ENCODE measurements around the gene ESYT2.

ESYT2 gene

GRCh38 chr7:158763454-158764033, 65.8 kb downstream of the ESYT2 start:
- no peak for DNase-seq (ENCODE audit: low spot score)

GRCh38 chr7:158761945-158762344, 67.4 kb downstream of the ESYT2 start:
- no peak for DNase-seq (ENCODE audit: low spot score)

GRCh38 chr7:158760936-158761335, 68.4 kb downstream of the ESYT2 start:
- no peak for DNase-seq (ENCODE audit: low spot score)

GRCh38 chr7:158760445-158760764, 68.9 kb downstream of the ESYT2 start:
- no peak for DNase-seq (ENCODE audit: low spot score)

GRCh38 chr7:158759749-158760444, 69.4 kb downstream of the ESYT2 start:
- DNase-seq (ENCODE audit: low spot score) = no peak

GRCh38 chr7:158759245-158759614, 70.1 kb downstream of the ESYT2 start:
- DNase-seq (ENCODE audit: low spot score) = no peak

GRCh38 chr7:158758586-158759244, 70.6 kb downstream of the ESYT2 start:
- no peak for DNase-seq (ENCODE audit: low spot score)

- no peak for DNase-seq (ENCODE audit: low spot score)
Measured at GRCh38 chr7:158757404-158757989, 71.8 kb downstream of the ESYT2 start.

- no peak for DNase-seq (ENCODE audit: low spot score)
Measured at GRCh38 chr7:158754746-158755444, 74.4 kb downstream of the ESYT2 start.

- no peak for DNase-seq (ENCODE audit: low spot score)
Measured at GRCh38 chr7:158753900-158754299, 75.4 kb downstream of the ESYT2 start.

GRCh38 chr7:158751751-158752150, 77.6 kb downstream of the ESYT2 start:
- no peak for DNase-seq (ENCODE audit: low spot score)

- no peak for DNase-seq (ENCODE audit: low spot score)
Measured at GRCh38 chr7:158751199-158751598, 78.1 kb downstream of the ESYT2 start.

- no peak for DNase-seq (ENCODE audit: low spot score)
Measured at GRCh38 chr7:158750702-158751101, 78.6 kb downstream of the ESYT2 start.

- DNase-seq (ENCODE audit: low spot score) = no peak
Measured at GRCh38 chr7:158749396-158749795, 79.9 kb downstream of the ESYT2 start.

GRCh38 chr7:158748335-158748734, 81.0 kb downstream of the ESYT2 start:
- no peak for DNase-seq (ENCODE audit: low spot score)

GRCh38 chr7:158747408-158747807, 81.9 kb downstream of the ESYT2 start:
- no peak for DNase-seq (ENCODE audit: low spot score)

- no peak for DNase-seq (ENCODE audit: low spot score)
Measured at GRCh38 chr7:158746957-158747356, 82.4 kb downstream of the ESYT2 start.

GRCh38 chr7:158745057-158745715, 84.1 kb downstream of the ESYT2 start:
- no peak for DNase-seq (ENCODE audit: low spot score)

GRCh38 chr7:158744070-158744469, 85.2 kb downstream of the ESYT2 start:
- DNase-seq (ENCODE audit: low spot score) = no peak

- no peak for DNase-seq (ENCODE audit: low spot score)
Measured at GRCh38 chr7:158743219-158743618, 86.1 kb downstream of the ESYT2 start.

- DNase-seq (ENCODE audit: low spot score) = no peak
Measured at GRCh38 chr7:158742065-158742821, 87.1 kb downstream of the ESYT2 start.
